ACHN (cell line): ENCODE data around the gene CAB39.

ENCODE experiments used
- DNase-seq: peaks from one replicate; pipeline ENCODE4 v3.0.0-alpha.2; 2015
- in situ Hi-C: cut with HindIII; loops from 2 replicates; pipeline ENCODE4 v1.10.0; 2017; ENCODE audit warnings: low sequenced_read_pairs, low pct_ligation_motif_present, low pct_unique_long_range_greater_than_20kb

CAB39 gene

GRCh38 chr2:230712443-230713330 is at the start of gene CAB39:
Gene CAB39, plus strand, starts transcription at chr2:230712842. Its CDS starts 47,160 bp downstream, at chr2:230760002.
- in situ Hi-C loops = no loop called here
- DNase-seq = peak; percentile 93

- DNase-seq = no peak
- in situ Hi-C loops = no loop called here
Measured at GRCh38 chr2:230664128-230664527, 48.5 kb upstream of the CAB39 start.

GRCh38 chr2:230664844-230665243 is 47.8 kb upstream of the CAB39 start:
- DNase-seq = no peak

GRCh38 chr2:230665263-230665691 is 47.4 kb upstream of the CAB39 start:
- no peak for DNase-seq
- in situ Hi-C loops = no loop called here

More at GRCh38 chr2:230664844-230665243, 47.8 kb upstream of the CAB39 start:
- in situ Hi-C loops = no loop called here

GRCh38 chr2:230666446-230666845 is 46.2 kb upstream of the CAB39 start:
- DNase-seq = no peak
- in situ Hi-C loops = no loop called here

- in situ Hi-C loops = no loop called here
- DNase-seq = no peak
Measured at GRCh38 chr2:230666885-230667712, 45.5 kb upstream of the CAB39 start.

- no peak for DNase-seq
- in situ Hi-C loops = no loop called here
Measured at GRCh38 chr2:230668184-230668938, 44.3 kb upstream of the CAB39 start.

- DNase-seq = no peak
- in situ Hi-C loops = no loop called here
Measured at GRCh38 chr2:230668939-230669303, 43.7 kb upstream of the CAB39 start.

GRCh38 chr2:230669386-230669950 is 43.2 kb upstream of the CAB39 start:
- in situ Hi-C loops = no loop called here
- DNase-seq = no peak

GRCh38 chr2:230671117-230671516 is 41.5 kb upstream of the CAB39 start:
- in situ Hi-C loops = no loop called here

GRCh38 chr2:230672836-230673235 is 39.8 kb upstream of the CAB39 start:
- in situ Hi-C loops = no loop called here
- no peak for DNase-seq

More at GRCh38 chr2:230671117-230671516, 41.5 kb upstream of the CAB39 start:
- peak; percentile 67 for DNase-seq

GRCh38 chr2:230674401-230674800 is 38.2 kb upstream of the CAB39 start:
- in situ Hi-C loops = no loop called here

GRCh38 chr2:230674966-230675672 is 37.5 kb upstream of the CAB39 start:
- in situ Hi-C loops = no loop called here
- no peak for DNase-seq

More at GRCh38 chr2:230674401-230674800, 38.2 kb upstream of the CAB39 start:
- no peak for DNase-seq

GRCh38 chr2:230676546-230676945 is 36.1 kb upstream of the CAB39 start:
- DNase-seq = no peak
- in situ Hi-C loops = no loop called here

GRCh38 chr2:230677201-230677946 is 35.3 kb upstream of the CAB39 start:
- DNase-seq = no peak
- in situ Hi-C loops = no loop called here

- DNase-seq = no peak
- in situ Hi-C loops = no loop called here
Measured at GRCh38 chr2:230678018-230678417, 34.6 kb upstream of the CAB39 start.

- in situ Hi-C loops = no loop called here
- no peak for DNase-seq
Measured at GRCh38 chr2:230678451-230678850, 34.2 kb upstream of the CAB39 start.
